K562 (cell line): Measurements from ENCODE around the gene STT3A. TPM values are rescaled to one million over a fixed set of nuclear protein-coding genes. Genes with fewer than 3 reads are reported as not detected.
A peak's percentile ranks its signal among the peaks of the same experiment; 100 is the strongest.

ENCODE experiments used
- BACH1 ChIP-seq: fragments of 200-800 bp; sonication (Bioruptor generic); IDR thresholded peaks from 2 replicates; pipeline ENCODE4 v1.6.1; 2016; ENCODE audit warnings: missing genetic modification characterization, missing compliant biosample characterization
- CBFA2T3 ChIP-seq: fragments of 450-650 bp; IDR thresholded peaks from 2 replicates; pipeline ENCODE4 v1.6.1; 2017
- CBFB ChIP-seq: sonication (generic); formaldehyde crosslinking; IDR thresholded peaks from 2 replicates; pipeline ENCODE4 v1.4.0; 2020; ENCODE audit warnings: mild to moderate bottlenecking, missing genetic modification reagents
- ELF1 ChIP-seq: fragments of 200-800 bp; sonication (Bioruptor generic); IDR thresholded peaks from 2 replicates; pipeline ENCODE4 v1.6.1; 2016; ENCODE audit warnings: missing genetic modification characterization, missing compliant biosample characterization
- HDAC6 ChIP-seq: IDR thresholded peaks from 2 replicates; pipeline ENCODE4 v1.6.1; 2012; ENCODE audit warnings: low read depth, mild to moderate bottlenecking, control low read depth, inconsistent platforms, low read length, moderate library complexity
- JUN ChIP-seq, 2 experiments: sonication (generic) in 1 of 2; formaldehyde crosslinking in 1 of 2; IDR thresholded peaks; 2 replicates each; pipeline versions ENCODE4 v1.6.1 to v1.8.0; 2012 to 2022; ENCODE audit warnings: borderline replicate concordance in 2 of 2, mild to moderate bottlenecking in 2 of 2, improper control_type of control experiment in 1 of 2, low read depth in 1 of 2, low read length in 1 of 2, missing genetic modification reagents in 1 of 2
- L3MBTL2 ChIP-seq: fragments of 450-650 bp; IDR thresholded peaks from 2 replicates; pipeline ENCODE4 v1.6.1; 2016; ENCODE audit warnings: mild to moderate bottlenecking, moderate library complexity
- MECOM ChIP-seq: fragments of 250-450 bp; sonication (Bioruptor Pico); IDR thresholded peaks from 2 replicates; pipeline ENCODE4 v1.8.0; 2022; ENCODE audit warnings: inconsistent platforms
- MXI1 ChIP-seq: IDR thresholded peaks from 2 replicates; pipeline ENCODE4 v1.6.1; 2011; ENCODE audit warnings: low read depth, mild to moderate bottlenecking, improper control_type of control experiment, low read length
- NFIC ChIP-seq: fragments of 450-650 bp; IDR thresholded peaks from 2 replicates; pipeline ENCODE4 v1.6.1; 2017; ENCODE audit warnings: mild to moderate bottlenecking, inconsistent platforms
- SIRT6 ChIP-seq: IDR thresholded peaks from one replicate; pipeline ENCODE4 v1.6.1; 2012; ENCODE audit warnings: low read depth, mild to moderate bottlenecking, control low read depth, inconsistent platforms, low read length, moderate library complexity
- ZNF696 ChIP-seq: fragments of 250-450 bp; sonication (Bioruptor Pico); conservative IDR thresholded peaks from 2 replicates; pipeline ENCODE4 v1.4.0; 2020; ENCODE audit warnings: mild to moderate bottlenecking, moderate library complexity
- polyA plus RNA-seq, 8 experiments: library from polyadenylated mRNA; depleted of rRNA in 4 of 8; stranded (reverse) in 5 of 8; unstranded in 3 of 8; fragments of >200 nt; fragmentation: Nextera tagmentation in 2 of 8; fragmentation: Illumina TruSeq in 1 of 8; extraction: Ambion mirVana in 2 of 8; extraction: Trizol in 1 of 8; gene quantifications; 2 replicates each; pipeline versions ENCODE4 v1.2.1 to v1.2.3, GENCODE V29; 2011 to 2014; ENCODE audit warnings: inconsistent platforms in 1 of 8, missing spikeins in 1 of 8
- total RNA-seq, 7 experiments: library from RNA; depleted of rRNA in 6 of 7; stranded (reverse); fragments of >200 nt in 6 of 7; fragmentation: Illumina TruSeq in 2 of 7; extraction: Trizol in 2 of 7; gene quantifications; 2 replicates each; pipeline versions ENCODE4 v1.2.1 to v1.2.3, GENCODE V29; 2011 to 2021; ENCODE audit warnings: low replicate concordance in 1 of 7
- TF ChIP-seq, protein P1 (sequence below): fragments of 250-450 bp; sonication (Bioruptor Pico); IDR thresholded peaks from 2 replicates; pipeline ENCODE4 v1.5.0; 2020; ENCODE audit warnings: mild to moderate bottlenecking, borderline replicate concordance
- TF ChIP-seq, protein P2 (sequence below): sonication (generic); IDR thresholded peaks from 2 replicates; pipeline ENCODE4 v1.6.1; 2016
- TF ChIP-seq, protein P3 (sequence below): sonication (generic); formaldehyde crosslinking; IDR thresholded peaks from 2 replicates; pipeline ENCODE4 v1.8.1; 2023; ENCODE audit warnings: missing genetic modification reagents, mild to moderate bottlenecking, borderline replicate concordance
- TF ChIP-seq, protein P4 (sequence below), 3 experiments: fragments of 200-800 bp in 1 of 3; sonication (Bioruptor generic) in 1 of 3; sonication (generic) in 1 of 3; formaldehyde crosslinking in 1 of 3; IDR thresholded peaks; 2 replicates each; pipeline versions ENCODE4 v1.6.1 to v1.8.0; 2016 to 2022; ENCODE audit warnings: mild to moderate bottlenecking in 2 of 3, missing compliant biosample characterization in 2 of 3, missing genetic modification characterization in 2 of 3, missing genetic modification reagents in 1 of 3

Gene STT3A
- total and polyA plus RNA-seq, 9 of the 15 experiments (the other 6 are each of a cell fraction or from before 2014, with no cell fraction given) = 70.7 to 330 (median 192) TPM

DNA sequence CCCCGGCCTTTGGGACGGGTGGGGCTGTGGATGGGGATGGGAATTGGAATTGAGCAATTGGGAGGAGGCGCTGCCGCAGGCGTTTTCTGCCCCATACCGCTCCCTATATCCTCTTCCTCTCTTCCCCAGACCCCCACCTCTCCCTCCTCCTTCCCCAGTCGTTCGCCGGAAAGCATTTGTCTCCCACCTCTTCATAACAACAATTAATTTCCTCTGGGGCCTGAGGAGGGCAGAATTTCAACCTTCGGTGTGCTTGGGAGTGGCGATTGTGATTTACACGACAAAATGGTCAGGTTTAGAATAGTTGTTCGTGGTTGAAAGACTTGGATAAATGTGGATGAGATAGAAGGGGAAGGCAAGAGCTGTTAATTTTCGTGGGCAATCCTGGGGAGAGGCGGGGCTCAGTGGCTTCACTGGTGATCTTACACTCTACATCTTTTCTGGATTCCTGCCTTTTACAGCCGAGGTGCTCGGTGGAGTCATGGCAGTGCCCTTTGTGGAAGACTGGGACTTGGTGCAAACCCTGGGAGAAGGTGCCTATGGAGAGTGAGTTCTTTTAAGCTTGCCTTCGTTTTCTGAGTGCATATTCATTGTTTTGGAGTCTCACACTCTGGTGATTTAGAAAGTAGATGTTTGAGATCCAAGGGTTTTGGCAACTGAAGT, 33.8 kb downstream of the STT3A start (continued):
- TF ChIP-seq, protein P1, sequence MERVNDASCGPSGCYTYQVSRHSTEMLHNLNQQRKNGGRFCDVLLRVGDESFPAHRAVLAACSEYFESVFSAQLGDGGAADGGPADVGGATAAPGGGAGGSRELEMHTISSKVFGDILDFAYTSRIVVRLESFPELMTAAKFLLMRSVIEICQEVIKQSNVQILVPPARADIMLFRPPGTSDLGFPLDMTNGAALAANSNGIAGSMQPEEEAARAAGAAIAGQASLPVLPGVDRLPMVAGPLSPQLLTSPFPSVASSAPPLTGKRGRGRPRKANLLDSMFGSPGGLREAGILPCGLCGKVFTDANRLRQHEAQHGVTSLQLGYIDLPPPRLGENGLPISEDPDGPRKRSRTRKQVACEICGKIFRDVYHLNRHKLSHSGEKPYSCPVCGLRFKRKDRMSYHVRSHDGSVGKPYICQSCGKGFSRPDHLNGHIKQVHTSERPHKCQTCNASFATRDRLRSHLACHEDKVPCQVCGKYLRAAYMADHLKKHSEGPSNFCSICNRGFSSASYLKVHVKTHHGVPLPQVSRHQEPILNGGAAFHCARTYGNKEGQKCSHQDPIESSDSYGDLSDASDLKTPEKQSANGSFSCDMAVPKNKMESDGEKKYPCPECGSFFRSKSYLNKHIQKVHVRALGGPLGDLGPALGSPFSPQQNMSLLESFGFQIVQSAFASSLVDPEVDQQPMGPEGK (CRISPR knock-in tag) = no peak
- no peak for TF ChIP-seq HDAC6
- 0 out of 2 replicates have a peak, but pooled peaks have one; percentile 7 for TF ChIP-seq JUN (IDR thresholded peaks at IDR 0.05; ENCODE audit: borderline replicate concordance, low read depth, low read length)
- no peak for TF ChIP-seq JUN (CRISPR knock-in tag; IDR thresholded peaks at IDR 0.05; ENCODE audit: borderline replicate concordance)
- TF ChIP-seq, protein P2, sequence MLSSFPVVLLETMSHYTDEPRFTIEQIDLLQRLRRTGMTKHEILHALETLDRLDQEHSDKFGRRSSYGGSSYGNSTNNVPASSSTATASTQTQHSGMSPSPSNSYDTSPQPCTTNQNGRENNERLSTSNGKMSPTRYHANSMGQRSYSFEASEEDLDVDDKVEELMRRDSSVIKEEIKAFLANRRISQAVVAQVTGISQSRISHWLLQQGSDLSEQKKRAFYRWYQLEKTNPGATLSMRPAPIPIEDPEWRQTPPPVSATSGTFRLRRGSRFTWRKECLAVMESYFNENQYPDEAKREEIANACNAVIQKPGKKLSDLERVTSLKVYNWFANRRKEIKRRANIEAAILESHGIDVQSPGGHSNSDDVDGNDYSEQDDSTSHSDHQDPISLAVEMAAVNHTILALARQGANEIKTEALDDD = peak; percentile 8; the same call in 1 of the 2 replicates
- TF ChIP-seq MECOM = no peak
- no peak for TF ChIP-seq CBFA2T3
- TF ChIP-seq ELF1 (tag) = no peak
- TF ChIP-seq SIRT6 = no peak
- no peak for TF ChIP-seq ZNF696
- TF ChIP-seq NFIC = no peak
- TF ChIP-seq CBFB = no peak
- TF ChIP-seq, protein P3, sequence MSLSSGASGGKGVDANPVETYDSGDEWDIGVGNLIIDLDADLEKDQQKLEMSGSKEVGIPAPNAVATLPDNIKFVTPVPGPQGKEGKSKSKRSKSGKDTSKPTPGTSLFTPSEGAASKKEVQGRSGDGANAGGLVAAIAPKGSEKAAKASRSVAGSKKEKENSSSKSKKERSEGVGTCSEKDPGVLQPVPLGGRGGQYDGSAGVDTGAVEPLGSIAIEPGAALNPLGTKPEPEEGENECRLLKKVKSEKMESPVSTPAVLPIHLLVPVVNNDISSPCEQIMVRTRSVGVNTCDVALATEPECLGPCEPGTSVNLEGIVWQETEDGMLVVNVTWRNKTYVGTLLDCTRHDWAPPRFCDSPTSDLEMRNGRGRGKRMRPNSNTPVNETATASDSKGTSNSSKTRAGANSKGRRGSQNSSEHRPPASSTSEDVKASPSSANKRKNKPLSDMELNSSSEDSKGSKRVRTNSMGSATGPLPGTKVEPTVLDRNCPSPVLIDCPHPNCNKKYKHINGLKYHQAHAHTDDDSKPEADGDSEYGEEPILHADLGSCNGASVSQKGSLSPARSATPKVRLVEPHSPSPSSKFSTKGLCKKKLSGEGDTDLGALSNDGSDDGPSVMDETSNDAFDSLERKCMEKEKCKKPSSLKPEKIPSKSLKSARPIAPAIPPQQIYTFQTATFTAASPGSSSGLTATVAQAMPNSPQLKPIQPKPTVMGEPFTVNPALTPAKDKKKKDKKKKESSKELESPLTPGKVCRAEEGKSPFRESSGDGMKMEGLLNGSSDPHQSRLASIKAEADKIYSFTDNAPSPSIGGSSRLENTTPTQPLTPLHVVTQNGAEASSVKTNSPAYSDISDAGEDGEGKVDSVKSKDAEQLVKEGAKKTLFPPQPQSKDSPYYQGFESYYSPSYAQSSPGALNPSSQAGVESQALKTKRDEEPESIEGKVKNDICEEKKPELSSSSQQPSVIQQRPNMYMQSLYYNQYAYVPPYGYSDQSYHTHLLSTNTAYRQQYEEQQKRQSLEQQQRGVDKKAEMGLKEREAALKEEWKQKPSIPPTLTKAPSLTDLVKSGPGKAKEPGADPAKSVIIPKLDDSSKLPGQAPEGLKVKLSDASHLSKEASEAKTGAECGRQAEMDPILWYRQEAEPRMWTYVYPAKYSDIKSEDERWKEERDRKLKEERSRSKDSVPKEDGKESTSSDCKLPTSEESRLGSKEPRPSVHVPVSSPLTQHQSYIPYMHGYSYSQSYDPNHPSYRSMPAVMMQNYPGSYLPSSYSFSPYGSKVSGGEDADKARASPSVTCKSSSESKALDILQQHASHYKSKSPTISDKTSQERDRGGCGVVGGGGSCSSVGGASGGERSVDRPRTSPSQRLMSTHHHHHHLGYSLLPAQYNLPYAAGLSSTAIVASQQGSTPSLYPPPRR (CRISPR knock-in tag) = 0 out of 2 replicates have a peak, but pooled peaks have one; percentile 7
- peak; percentile 42; the same call in 1 of the 2 replicates for TF ChIP-seq MXI1
- no peak for TF ChIP-seq BACH1 (tag)
- TF ChIP-seq L3MBTL2 = no peak
- TF ChIP-seq, protein P4, sequence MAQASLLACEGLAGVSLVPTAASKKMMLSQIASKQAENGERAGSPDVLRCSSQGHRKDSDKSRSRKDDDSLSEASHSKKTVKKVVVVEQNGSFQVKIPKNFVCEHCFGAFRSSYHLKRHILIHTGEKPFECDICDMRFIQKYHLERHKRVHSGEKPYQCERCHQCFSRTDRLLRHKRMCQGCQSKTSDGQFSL (CRISPR knock-in tag; IDR thresholded peaks at IDR 0.05) = no peak
- TF ChIP-seq, protein P4 (tag; IDR thresholded peaks at IDR 0.05) = no peak
